ENCODE measurements around the gene TMEM178A. TPM values are rescaled to one million over a fixed set of nuclear protein-coding genes. Genes with fewer than 3 reads are reported as not detected.
"Not testable (repeated sequence)": the region's sequence is repeated elsewhere in the genome, so short reads cannot be mapped to it uniquely, and the experiment has no call there.

The TMEM178A gene
- polyA plus RNA-seq, 12 donors: 9.4 to 24.9 (median 15.3) TPM; not detected in 1

DNA sequence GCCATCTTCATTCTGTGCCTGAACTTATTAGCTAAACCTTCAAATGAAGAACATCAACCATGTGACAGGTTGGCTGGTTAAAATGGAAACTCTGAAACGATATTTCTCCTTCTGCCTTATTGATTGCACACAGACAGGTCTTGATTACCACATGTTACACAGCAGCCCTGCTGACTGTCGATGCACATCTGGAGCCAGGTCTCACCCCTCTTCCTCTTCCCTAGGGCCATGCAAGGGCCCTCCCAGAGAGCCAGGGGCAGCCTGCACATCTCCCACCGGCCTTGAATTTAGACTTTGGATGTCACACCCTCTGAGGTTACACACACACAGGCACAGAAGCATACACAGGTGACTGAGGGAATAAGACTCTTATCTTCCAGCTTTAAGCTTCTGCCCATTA lies 45.1 kb downstream of the TMEM178A start:
- no peak for DNase-seq

DNA sequence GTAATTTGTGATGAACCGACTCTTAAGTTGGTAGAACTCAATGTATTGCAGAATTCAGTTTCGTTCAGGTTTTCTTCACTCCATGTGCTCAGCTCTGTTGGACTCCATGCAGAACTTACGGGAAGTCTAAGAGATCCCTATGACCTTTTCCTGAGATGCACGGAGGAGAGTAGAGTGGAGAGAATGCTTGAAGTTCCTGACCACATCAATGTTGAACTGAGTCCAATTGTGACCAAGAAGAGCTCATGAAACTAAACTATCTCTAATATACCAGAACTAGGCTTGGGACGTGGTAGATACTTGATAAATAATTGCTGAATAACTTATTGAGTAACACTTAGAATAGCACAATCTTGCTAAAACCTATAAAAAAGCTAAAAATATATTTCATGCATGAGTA lies 47.2 kb downstream of the TMEM178A start:
- no peak for DNase-seq

DNA sequence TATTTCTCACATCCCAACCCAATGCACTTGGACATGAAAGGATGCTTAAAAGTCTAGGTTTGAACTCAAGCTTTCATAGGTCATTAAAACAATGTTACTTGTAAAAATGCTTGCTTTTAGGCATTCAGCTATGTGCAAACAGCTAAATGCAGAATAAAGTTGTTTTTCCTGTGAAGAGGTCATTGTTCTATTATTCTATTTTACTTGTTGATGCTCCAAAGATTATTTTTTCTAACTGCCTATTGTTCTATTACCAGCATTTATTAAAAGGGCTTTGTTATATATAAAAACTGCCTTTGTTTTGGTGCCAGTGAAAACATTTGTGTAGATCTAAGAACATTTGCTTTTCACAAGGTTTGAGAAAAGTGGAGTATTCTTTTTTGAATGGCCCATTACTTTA lies 49.4 kb downstream of the TMEM178A start:
- no peak for DNase-seq

DNA sequence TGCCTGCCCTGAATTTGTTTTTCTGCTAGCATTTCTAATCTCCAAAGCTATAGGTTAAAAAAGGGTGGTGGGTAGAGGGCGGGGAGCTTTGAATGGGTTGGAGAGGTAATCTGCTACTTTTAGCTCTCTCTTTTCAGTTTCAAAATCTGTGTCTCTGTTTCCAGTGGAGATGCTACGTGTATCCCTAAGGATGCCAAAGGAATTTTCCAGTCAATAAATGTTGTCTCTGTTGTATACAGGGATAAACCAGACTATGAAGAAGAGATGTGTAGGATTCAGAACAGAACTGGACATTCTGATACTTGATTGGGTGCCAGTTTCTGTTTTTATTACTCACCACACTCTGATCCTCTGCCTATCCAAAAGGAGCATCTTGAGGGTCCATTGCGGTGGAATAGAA lies 50.1 kb downstream of the TMEM178A start:
- no peak for DNase-seq

DNA sequence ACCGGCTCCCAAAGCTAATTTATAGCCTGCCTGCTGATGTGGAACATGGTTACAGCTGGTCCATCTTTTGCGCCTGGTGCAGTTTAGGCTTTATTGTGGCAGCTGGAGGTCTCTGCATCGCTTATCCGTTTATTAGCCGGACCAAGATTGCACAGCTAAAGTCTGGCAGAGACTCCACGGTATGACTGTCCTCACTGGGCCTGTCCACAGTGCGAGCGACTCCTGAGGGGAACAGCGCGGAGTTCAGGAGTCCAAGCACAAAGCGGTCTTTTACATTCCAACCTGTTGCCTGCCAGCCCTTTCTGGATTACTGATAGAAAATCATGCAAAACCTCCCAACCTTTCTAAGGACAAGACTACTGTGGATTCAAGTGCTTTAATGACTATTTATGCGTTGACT lies 51.4 kb downstream of the TMEM178A start:
- no peak for DNase-seq

DNA sequence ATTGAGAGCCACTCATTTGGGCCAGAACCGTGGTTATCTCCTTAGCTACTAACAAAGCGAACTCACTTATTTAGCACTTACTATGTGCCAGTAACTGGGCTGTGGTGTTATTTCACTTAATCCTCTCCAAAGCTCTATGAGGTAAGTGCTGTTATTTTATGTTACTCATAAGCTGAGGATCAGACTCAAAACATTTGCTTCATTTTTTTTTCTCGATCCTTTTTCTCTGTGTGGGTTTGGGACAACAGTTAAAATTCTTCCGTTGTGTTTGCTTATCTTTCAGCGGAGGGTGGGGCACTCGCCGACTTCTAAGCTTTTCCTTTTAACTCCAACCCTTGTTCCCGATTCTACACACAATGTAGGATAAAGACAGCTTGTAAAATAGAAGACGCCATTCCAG lies 52.8 kb downstream of the TMEM178A start:
- DNase-seq: no peak

DNA sequence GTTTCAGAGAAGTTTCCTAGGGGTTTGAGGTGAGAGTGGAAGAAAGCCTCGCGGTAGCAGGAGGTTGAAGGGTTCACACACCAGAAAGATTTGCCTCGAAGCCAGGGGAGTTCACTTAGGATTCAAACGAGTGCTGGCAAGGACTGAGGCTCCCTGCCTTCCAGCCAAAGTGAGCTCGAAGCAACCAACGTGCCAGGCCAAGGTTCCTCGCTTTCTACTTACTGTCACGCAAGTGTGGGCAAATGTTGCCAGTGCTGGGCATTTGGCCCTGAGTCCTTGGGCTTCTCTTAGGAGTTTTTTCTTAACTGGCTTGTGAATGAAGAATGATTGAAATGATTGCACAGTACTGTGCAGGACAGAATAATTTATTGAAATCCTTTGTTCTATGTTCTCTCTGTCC lies 53.6 kb downstream of the TMEM178A start:
- DNase-seq: no peak

DNA sequence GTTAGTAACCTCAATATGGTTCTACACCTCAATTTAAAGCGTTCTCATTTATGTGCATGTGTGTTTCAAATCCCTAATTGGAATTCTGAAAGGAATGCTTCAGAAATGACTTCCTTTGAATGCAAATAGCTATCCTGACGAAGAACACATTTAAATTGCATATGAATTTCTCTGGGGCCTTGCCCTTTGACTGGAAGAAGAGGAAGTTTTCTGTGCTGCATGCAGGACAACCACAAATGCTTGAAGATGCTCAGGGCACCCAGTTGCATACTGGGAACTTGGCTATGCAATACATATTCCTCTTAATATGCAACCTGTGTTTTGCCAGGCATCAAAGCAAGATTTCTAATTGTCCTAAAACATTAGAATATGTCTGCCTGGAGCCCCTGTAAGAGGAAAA lies 55.3 kb downstream of the TMEM178A start:
- no peak for DNase-seq

DNA sequence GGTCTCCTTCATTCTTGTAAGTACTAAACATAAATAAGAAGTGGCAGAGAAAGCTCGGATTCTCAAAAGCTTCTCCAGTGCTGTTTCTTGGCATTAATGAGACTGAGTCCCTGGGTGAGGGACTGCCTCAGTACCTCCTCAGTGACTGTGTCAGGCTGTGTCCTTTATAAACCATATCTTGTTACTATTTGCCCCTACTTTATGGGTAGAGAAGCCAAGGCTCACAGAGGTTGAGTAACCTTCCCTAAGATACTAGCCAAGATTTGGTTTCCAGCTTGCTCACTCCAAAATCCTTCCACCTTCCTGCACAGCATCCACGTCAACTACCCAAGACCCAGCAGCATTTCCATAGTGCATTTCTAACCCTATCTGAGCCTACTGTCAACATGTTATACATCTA lies 57.8 kb downstream of the TMEM178A start:
- DNase-seq: no peak

DNA sequence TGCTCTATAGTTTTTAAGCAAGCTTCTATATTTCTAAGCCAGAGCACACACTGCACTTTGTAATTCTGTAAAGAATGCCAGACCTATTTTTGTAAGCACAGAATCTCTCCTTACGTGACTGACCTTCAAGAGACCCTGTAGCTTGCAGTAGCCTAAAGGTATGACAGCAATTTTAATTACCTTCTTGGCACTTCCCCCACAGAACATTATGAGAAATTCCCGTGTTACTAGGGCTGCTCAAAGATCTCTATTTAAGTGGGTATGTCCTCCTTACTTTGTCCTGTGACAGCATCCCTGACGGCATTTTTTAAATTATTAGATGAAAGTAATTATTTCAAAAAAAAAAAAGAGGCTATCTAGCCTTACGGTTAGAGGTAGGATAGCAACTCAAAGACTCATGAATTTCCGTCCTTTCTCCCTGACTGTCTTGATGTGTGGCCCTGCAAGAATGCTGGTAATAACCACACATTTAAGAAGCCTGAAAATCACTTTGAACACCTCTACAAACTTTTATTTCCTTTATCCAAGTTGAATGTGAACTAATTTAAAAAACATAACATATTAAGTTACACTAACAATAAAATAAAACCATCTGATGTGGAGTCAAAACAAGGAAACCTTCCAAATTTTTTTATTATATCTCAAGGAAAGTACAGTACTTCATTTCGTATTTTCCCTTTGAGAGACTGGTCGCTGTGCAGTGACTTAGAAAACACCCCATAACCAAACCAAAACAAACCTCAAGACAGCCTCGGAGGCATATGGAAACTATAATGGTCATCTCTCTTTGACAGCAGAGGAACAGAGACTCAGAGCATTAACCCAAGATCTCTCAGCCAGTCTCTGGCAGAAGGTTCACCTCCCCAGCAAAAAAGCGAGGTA lies 58.5 kb downstream of the TMEM178A start:
- no peak for DNase-seq

DNA sequence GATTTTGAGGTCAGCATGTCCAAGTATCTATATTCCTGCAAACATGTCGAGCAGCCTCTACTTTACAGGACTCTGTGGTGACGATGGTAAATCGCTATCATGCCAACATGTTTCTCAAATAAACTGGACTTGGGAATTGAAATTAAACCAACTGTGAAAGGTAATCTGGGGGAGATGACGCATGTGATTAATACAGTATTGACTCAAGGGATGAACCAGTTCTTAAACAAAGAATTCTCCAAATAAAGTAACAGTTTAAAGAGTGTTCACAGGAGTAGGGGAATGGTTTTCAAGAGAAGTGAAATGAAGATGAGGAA lies 59.1 kb downstream of the TMEM178A start:
- no peak for DNase-seq

DNA sequence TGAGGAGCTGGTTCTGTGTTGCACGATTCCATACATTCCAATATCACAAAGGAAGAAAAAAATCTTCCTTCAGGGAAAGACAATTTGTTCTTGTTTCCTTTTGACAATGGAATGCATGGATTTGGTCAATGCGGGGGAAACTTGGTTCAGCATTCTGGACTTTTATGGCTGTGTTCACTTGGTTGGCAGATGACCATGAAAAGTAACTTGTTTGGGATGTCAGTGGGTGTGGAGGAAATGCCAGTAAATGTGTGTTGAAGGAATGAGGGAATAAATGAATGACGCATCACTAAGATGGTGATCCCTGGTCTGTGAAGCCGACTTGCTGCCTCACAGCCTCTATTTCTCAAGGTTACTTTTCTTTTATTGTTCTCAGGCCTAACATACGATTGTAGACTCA lies 59.7 kb downstream of the TMEM178A start:
- no peak for DNase-seq

DNA sequence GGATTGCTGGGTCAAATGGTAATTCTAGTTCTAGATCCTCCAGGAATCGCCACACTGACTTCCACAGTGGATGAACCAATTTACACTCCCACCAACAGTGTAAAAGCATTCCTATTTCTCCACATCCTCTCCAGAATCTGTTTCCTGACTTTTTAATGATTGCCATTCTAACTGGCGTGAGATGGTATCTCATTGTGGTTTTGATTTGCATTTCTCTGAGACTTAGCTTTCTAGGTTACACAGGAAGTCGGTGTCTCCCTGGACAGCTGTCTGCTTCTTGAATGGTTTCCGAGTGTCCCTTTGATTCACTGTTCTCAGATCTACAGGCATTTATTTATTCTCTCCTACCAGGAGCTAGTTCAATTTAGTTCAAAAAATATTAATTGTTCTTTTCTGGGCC lies 62.4 kb downstream of the TMEM178A start:
- not testable (repeated sequence) for DNase-seq

DNA sequence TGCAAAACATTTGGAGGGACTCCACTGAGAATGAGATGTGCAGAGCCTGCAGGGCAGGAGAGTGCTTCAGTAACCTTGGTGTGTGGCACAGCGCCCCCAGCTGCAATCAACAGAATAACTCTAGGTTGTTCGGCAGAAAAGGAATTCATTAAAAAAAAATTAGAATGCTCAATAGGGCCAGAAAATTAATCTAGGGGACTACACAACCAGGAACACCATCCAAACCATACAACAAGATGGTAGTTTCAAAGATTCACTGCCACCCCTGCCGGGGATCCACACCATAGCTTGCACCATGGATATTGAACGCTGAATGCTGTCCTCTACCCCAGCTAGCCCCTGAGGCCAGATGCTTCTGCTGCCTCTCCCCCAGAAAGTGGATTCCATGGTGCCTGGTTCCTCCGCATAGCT lies 63.2 kb downstream of the TMEM178A start:
- no peak for DNase-seq

DNA sequence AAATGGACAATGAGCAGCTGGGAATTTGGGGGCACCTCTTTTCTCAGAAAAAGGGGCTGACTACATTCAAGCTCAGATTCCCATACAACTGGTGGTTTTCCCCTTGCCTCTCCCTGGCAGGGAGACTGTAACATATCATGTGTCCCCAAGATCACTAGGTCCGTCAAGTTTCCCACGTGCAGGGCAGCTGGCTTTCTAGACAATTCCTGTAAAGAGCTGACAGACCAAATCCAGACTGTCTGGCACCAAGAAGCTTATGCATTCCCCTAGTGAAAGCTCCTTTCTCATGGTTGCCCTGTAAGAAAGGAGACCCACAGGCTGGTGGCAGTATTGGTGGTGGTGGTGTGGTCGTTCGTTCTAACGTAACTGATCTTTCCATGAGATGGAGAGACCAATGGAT lies 64.6 kb downstream of the TMEM178A start:
- DNase-seq: no peak

DNA sequence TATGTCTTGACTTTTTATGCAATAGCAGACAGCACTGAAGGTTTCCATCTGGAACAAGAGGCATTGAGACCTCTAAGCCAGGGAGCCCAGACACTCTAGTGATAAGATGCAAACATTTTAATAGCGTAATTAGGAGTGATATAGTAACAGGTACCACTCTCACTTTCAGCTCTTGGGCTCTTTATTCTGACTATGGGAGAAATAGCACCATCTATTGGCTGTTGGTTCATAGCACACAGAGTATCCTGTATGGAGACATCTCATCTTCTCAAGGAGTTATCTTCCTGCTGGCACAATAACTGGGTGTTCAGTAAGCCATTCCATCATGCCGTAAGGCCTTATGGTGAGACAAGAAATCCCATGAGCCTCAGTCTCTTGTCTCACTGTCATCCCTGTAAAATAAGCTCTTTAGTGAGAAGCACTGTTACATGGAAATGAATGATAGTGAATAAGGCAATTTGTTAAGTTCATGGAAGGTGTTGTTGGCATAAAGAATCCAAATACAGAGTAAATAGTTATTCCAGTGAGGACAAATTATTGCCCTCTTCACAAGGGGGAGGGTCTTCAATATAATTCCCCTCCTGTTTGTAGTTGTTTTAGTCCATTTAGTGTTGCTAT lies 65.1 kb downstream of the TMEM178A start:
- DNase-seq: no peak

DNA sequence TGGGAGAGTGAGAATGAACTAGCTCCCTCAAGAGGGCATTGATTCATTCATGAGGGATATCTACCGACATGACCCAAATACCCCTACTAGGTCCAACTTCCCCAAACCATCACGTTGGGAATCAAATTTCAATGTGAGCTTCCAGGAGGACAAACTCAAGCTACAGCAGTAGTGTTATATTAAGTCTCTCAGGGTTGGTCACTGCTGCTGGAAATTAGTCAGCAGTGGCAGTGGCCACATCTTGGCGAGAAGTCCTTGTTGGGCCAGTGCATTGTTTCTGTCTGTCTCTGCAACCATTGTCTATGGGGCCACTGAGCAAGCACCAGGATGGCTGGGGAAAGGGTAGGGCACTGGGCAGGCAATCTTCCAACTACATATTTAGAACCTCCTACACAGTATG lies 65.8 kb downstream of the TMEM178A start:
- DNase-seq: no peak

DNA sequence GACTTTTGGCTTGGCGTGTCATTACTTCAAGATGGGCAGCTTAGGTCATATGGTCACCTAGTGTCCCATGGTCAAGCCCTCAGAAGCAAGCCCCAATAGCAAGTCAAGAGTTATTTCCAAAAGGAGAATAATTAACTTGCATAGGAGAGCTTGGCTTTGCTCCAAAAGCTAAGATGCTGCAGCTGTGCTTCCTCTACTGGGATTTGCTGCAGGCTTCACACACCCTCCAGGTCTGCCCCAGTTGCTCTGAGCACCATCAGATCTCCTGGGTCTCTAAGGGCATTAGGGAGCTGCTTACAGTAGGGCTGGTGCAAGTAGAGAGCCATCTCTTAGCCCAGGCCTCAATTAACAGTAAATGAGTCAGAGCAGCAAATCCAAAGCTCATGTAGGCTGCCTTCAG lies 66.8 kb downstream of the TMEM178A start:
- DNase-seq: peak; percentile 10

DNA sequence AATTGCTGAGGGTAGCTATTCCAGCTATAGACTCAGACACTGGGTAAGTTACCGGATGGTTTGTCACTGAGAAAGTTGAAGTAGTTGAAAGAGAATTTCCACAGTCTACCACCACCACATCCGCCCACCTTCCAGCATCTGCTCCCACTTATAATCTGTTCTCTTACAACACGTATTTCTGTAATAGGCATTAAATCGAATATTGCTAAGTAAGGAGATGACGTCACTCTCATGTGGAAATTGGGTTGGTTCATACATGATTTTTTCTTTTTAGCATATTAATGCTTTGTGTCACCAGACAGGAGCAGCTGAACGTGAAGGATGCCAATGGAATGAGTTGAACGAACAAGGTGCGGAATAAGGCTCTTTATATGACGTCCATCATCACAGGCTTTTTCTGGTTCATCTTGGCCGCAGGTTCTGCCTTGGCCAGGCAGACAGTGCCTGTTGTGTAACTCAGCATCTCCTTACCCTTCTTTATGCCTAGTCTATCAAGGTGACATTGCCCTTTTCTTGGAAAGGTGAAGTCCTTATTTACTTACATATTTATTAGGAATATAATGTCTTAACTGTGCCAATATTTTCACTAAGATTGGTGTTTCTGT lies 67.5 kb downstream of the TMEM178A start:
- no peak for DNase-seq

DNA sequence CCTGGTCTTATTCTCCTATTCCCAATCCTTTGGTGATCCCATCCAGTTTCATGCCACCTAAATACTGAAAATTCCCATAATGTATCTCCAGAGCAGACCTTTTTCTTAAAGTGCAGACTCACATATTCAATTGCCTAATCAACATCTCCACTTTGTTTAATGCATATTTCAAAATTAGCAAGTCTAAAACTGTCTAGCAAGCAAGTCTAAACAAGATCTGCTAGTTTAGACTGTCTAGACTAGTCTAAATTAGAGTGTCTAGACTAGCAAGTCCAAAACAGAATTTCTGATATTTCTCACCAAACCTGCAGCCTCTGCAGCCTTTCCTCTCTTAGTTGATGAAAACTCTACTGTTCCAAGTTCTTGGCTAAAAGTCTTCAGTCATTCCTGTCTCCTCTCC lies 68.7 kb downstream of the TMEM178A start:
- no peak for DNase-seq

DNA sequence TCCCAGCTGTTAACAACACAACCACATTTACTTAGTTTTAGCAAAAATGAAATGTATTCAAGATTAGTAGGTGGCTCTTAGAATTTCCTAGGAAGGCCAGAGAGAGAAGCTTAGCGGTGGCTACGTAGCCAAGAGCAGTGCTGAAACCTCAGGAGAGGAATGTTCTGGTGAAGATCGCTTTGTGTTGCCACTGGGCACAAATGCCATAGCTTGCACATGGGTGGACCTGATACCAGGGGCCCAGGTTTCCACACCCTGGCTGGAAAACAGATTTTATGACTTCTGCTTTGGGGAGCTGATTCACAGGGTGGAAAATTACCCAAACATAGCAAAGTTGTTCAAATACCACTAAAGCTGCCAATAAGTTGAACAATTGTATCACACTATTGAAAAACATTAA lies 69.9 kb downstream of the TMEM178A start:
- no peak for DNase-seq

DNA sequence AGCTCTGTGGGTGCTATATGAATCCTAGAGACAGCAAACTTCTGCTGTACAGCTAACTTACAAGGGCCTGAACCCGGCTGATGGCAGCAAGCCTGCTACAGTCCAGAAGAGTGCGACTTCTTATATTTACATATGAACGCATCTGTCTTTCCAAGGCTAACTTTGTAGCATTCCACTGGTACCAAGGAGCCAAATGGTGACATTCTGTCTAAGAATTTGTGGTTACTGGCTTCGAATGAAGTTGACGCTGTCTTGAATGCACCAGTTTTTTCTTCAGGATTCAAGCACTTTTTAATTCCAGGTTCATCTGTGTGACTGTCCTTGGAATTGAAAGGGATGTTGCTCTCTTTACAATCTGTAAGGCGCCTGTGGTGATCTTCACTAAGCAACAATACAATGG lies 70.9 kb downstream of the TMEM178A start:
- DNase-seq: no peak

DNA sequence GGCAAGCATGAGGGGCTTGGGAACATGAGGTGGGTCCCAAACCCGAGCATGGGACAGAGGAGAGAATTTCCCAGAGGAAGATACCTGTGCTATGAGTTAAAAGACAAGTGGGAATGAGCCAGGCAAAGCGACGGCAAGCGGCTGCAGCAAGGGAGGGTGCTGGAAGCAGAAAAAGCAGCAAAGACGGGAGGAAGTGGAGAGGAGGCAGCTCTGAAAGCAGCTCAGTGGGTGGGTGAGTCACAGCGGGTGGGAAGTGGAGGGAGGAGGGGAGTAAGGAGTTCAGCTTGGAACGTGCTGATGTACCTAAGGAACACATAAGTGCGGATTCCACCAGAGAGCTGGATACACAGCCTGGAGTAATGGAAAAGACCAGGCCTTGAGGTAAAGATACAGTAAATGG lies 71.9 kb downstream of the TMEM178A start:
- DNase-seq: no peak
